NK-92 treated with Interleukin-12 subunit alpha and Interleukin-12 subunit beta, amount 100 ng/mL, for 24 hours (cell line): ENCODE data around the gene PDE4A.

Source experiments
- DNase-seq: peaks from one replicate; lab custom pipeline; 2025; lab: John Stamatoyannopoulos, UW

PDE4A gene

GRCh38 chr19:10510301-10510802 is 90.0 kb downstream of the PDE4A start:
- DNase-seq: peak; percentile 30

GRCh38 chr19:10513223-10513622 is 92.9 kb downstream of the PDE4A start:
- no peak for DNase-seq

GRCh38 chr19:10514211-10515145 is 94.1 kb downstream of the PDE4A start:
- DNase-seq: no peak

GRCh38 chr19:10516064-10516385 is 95.7 kb downstream of the PDE4A start:
- DNase-seq: no peak

- DNase-seq: no peak
These were observed 96.4 kb downstream of the PDE4A start for GRCh38 chr19:10516671-10517286.

- DNase-seq: no peak
These were observed 97.0 kb downstream of the PDE4A start, which contains the start of gene S1PR5 for GRCh38 chr19:10517361-10517759. Gene S1PR5 (minus strand): TSS chr19:10517447. CDS start chr19:10515011, 2,436 bp downstream.

- no peak for DNase-seq
These were observed 97.6 kb downstream of the PDE4A start for GRCh38 chr19:10517760-10518443.

GRCh38 chr19:10518444-10519361 is 98.4 kb downstream of the PDE4A start:
- DNase-seq: peak; percentile 29
